Endothelial cell of umbilical vein (primary cell): ENCODE data around the gene SZT2. TPM values are rescaled to one million over a fixed set of nuclear protein-coding genes. Genes with fewer than 3 reads are reported as not detected.
"Not testable (repeated sequence)": the region's sequence is repeated elsewhere in the genome, so short reads cannot be mapped to it uniquely, and the experiment has no call there.

Source experiments
- BruUV-seq: library from RNA; stranded (reverse); fragments of 400-500 nt; replicated peaks from 2 replicates; lab custom pipeline; 2021; lab: Mats Ljungman, UMichigan
- CTCF ChIA-PET: fragments of 300-600, 350-600 bp; sonication (Branson Sonifier 250); formaldehyde crosslinking; loops from one replicate; lab custom pipeline; 2021; ENCODE audit warnings: antibody characterized with exemption, inconsistent platforms; lab: Charles Lee
- POLR2A ChIA-PET: fragments of 300-600, 350-600 bp; sonication (Branson Sonifier 250); formaldehyde crosslinking; loops from one replicate; lab custom pipeline; 2021; ENCODE audit warnings: antibody characterized with exemption, inconsistent platforms; lab: Charles Lee
- DNase-seq: peaks from one replicate; pipeline ENCODE4 v3.0.0-alpha.2; 2011; ENCODE audit warnings: low read depth, low spot score
- FAIRE-seq: peaks from 2 replicates; lab custom pipeline; 2011; peaks lifted over from hg19 to GRCh38; lab: Jason Lieb, UNC
- H2AFZ ChIP-seq: 2 replicates; pipeline ENCODE4 v1.6.0; 2012; ENCODE audit warnings: low read depth, low read length, control low read depth, inconsistent platforms
- H3K27ac ChIP-seq: 2 replicates; pipeline ENCODE4 v1.5.1; 2011; ENCODE audit warnings: low read depth, mild to moderate bottlenecking, control low read depth, low read length, moderate library complexity; ENCODE audit not compliant: insufficient read depth
- H3K27me3 ChIP-seq, 2 experiments: 2 replicates each; pipeline versions ENCODE4 v1.6.0 to v1.6.1; 2011; ENCODE audit warnings: low read length in 2 of 2, mixed read lengths in 1 of 2; ENCODE audit not compliant: control insufficient read depth in 2 of 2, insufficient read depth in 2 of 2
- H3K36me3 ChIP-seq, 2 experiments: 2 replicates in 1 of 2; 3 replicates in 1 of 2; pipeline ENCODE4 v1.5.1; 2011; ENCODE audit warnings: low read length in 2 of 2, mild to moderate bottlenecking in 1 of 2, moderate library complexity in 1 of 2; ENCODE audit not compliant: control insufficient read depth in 2 of 2, insufficient read depth in 2 of 2; ENCODE audit errors: extremely low read depth in 1 of 2
- H3K4me1 ChIP-seq: 3 replicates; pipeline ENCODE4 v1.5.1; 2011; ENCODE audit warnings: mild to moderate bottlenecking, low read length; ENCODE audit not compliant: control insufficient read depth, insufficient read depth; ENCODE audit errors: extremely low read depth
- H3K4me2 ChIP-seq: 2 replicates; pipeline ENCODE4 v1.6.1; 2011; ENCODE audit warnings: low read length, control low read depth, mixed read lengths; ENCODE audit not compliant: insufficient read depth
- H3K4me3 ChIP-seq, 3 experiments: fragments of 200-600 bp in 1 of 3; sonication (generic), shearing (Covaris generic) in 1 of 3; replicated peaks in 1 of 3; 2 replicates each; pipeline ENCODE4 v1.5.1; 2011 to 2016; ENCODE audit warnings: control low read depth in 3 of 3, low read length in 3 of 3, mild to moderate bottlenecking in 2 of 3, inconsistent platforms in 1 of 3, low read depth in 1 of 3, moderate library complexity in 1 of 3; ENCODE audit not compliant: insufficient read depth in 1 of 3
- H3K79me2 ChIP-seq: 2 replicates; pipeline ENCODE4 v1.6.0; 2012; ENCODE audit warnings: low read length, inconsistent platforms; ENCODE audit not compliant: control insufficient read depth, insufficient read depth
- H3K9ac ChIP-seq: replicated peaks from 2 replicates; pipeline ENCODE3; 2011; ENCODE audit warnings: low read length, control low read depth; ENCODE audit not compliant: insufficient read depth; ENCODE audit errors: extremely low read depth
- H3K9me1 ChIP-seq: replicated peaks from 3 replicates; pipeline ENCODE4 v1.6.0; 2011; ENCODE audit warnings: mild to moderate bottlenecking, low read length; ENCODE audit not compliant: control insufficient read depth, insufficient read depth; ENCODE audit errors: extremely low read depth
- H3K9me3 ChIP-seq: replicated peaks from 2 replicates; pipeline ENCODE4 v1.5.1; 2012; ENCODE audit warnings: low read length, inconsistent platforms; ENCODE audit not compliant: control insufficient read depth, insufficient read depth
- H4K20me1 ChIP-seq: replicated peaks from 2 replicates; pipeline ENCODE3; 2011; ENCODE audit warnings: mild to moderate bottlenecking, low read length; ENCODE audit not compliant: control insufficient read depth, insufficient read depth; ENCODE audit errors: extremely low read depth
- CTCF ChIP-seq, 2 donors: IDR thresholded peaks; 1 replicate in 1 of 2; 2 replicates in 1 of 2; pipeline ENCODE4 v1.5.1; 2011; ENCODE audit warnings: low read length in 2 of 2, mild to moderate bottlenecking in 2 of 2, moderate library complexity in 2 of 2, control low read depth in 1 of 2, inconsistent platforms in 1 of 2, low read depth in 1 of 2; ENCODE audit not compliant: insufficient read depth in 1 of 2; ENCODE audit errors: extremely low read depth in 1 of 2
- EZH2 ChIP-seq: IDR thresholded peaks from 2 replicates; pipeline ENCODE4 v1.6.1; 2012; ENCODE audit warnings: borderline replicate concordance, low read depth, mild to moderate bottlenecking, moderate library complexity, low read length, inconsistent platforms; ENCODE audit not compliant: severe bottlenecking
- FOS ChIP-seq: IDR thresholded peaks from 2 replicates; pipeline ENCODE4 v1.6.1; 2011; ENCODE audit warnings: mild to moderate bottlenecking, low read length, moderate library complexity, borderline replicate concordance; ENCODE audit not compliant: insufficient read depth
- GATA2 ChIP-seq: IDR thresholded peaks from 2 replicates; pipeline ENCODE4 v1.7.0; 2011; ENCODE audit warnings: low read depth, mild to moderate bottlenecking, moderate library complexity, mixed read lengths, low read length; ENCODE audit not compliant: insufficient read length, insufficient read depth
- JUN ChIP-seq: IDR thresholded peaks from 2 replicates; pipeline ENCODE4 v1.6.1; 2011; ENCODE audit warnings: borderline replicate concordance, low read depth; ENCODE audit not compliant: insufficient read length, insufficient read depth
- MYC ChIP-seq: IDR thresholded peaks from one replicate; pipeline ENCODE4 v1.6.1; 2011; ENCODE audit warnings: mild to moderate bottlenecking, low read depth, low read length
- POLR2A ChIP-seq: IDR thresholded peaks from 2 replicates; pipeline ENCODE4 v1.6.1; 2012; ENCODE audit warnings: low read depth, mild to moderate bottlenecking, control low read depth, low read length
- POLR2AphosphoS5 ChIP-seq: IDR thresholded peaks from 2 replicates; pipeline ENCODE4 v1.6.1; 2012; ENCODE audit warnings: low read depth, mild to moderate bottlenecking, control low read depth, low read length, moderate library complexity; ENCODE audit not compliant: insufficient read depth
- dilution Hi-C: fragments of 300-500 bp; cut with MboI; formaldehyde crosslinking; loops from one replicate; pipeline ENCODE4 v1.15.0; 2019; ENCODE audit warnings: low sequenced_read_pairs; ENCODE audit not compliant: extremely low pct_ligation_motif_present
- intact Hi-C: fragments of 100-400 bp; cut with micrococcal nuclease; formaldehyde crosslinking; loops from one replicate; pipeline ENCODE4 v1.10.0; 2022
- polyA plus RNA-seq, 4 experiments: library from polyadenylated mRNA; depleted of rRNA in 3 of 4; stranded (reverse) in 3 of 4; unstranded in 1 of 4; fragments of >200 nt; gene quantifications; 2 replicates each; pipeline versions ENCODE4 v1.2.1 to v1.2.3, GENCODE V29; 2011 to 2012; ENCODE audit warnings: missing spikeins in 1 of 4
- total RNA-seq: library from RNA; stranded (reverse); gene quantifications from 2 replicates; pipeline ENCODE4 v1.2.3, GENCODE V29; 2021
- TF ChIP-seq, protein P1 (sequence below): IDR thresholded peaks from 2 replicates; pipeline ENCODE4 v1.6.1; 2011; ENCODE audit not compliant: insufficient read depth, insufficient read length

The SZT2 gene
- total and polyA plus RNA-seq, 2 donors (not counting 3 experiments of a cell fraction or from before 2014, with no cell fraction given), result 11.4 to 49.9 TPM

- Histone ChIP-seq H3K9ac (no peak overlapping the region), H3K36me3 (no peaks in the 10 kb centered on the region), H3K27me3 (no peaks in the 10 kb centered on the region), H3K4me2 (no peak overlapping the region), H3K4me1 (no peaks in the 10 kb centered on the region), H4K20me1 (no peaks in the 10 kb centered on the region), H3K27ac (no peak overlapping the region), H3K79me2 (no peaks in the 10 kb centered on the region), H3K4me3 (no peak overlapping the region), H2AFZ (no peak overlapping the region), H3K9me1 (no peaks in the 10 kb centered on the region), H3K9me3 (no peaks in the 10 kb centered on the region)
- dilution Hi-C loops (no loop called here), intact Hi-C loops (no loop called here)
- DNase-seq, result no peak
- POLR2A ChIA-PET, result no interaction called here
- FAIRE-seq, result no peak
- CTCF ChIA-PET, result no interaction called here
- no TSS peak for BruUV-seq
- TF ChIP-seq POLR2A (no peak), FOS (no peak), CTCF (IDR thresholded peaks at IDR 0.05; ENCODE audit: extremely low read depth in 1 of 2, insufficient read depth in 1 of 2, low read depth in 1 of 2, low read length in 2 of 2) (no peak), JUN (no peak), MYC (no peak), GATA2 (no peak), EZH2 (no peak), POLR2AphosphoS5 (no peak)
- TF ChIP-seq, protein P1, sequence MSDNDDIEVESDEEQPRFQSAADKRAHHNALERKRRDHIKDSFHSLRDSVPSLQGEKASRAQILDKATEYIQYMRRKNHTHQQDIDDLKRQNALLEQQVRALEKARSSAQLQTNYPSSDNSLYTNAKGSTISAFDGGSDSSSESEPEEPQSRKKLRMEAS, result no peak
Observed at GRCh38 chr1:43499898-43500297, 110.2 kb downstream of the SZT2 start.

DNA sequence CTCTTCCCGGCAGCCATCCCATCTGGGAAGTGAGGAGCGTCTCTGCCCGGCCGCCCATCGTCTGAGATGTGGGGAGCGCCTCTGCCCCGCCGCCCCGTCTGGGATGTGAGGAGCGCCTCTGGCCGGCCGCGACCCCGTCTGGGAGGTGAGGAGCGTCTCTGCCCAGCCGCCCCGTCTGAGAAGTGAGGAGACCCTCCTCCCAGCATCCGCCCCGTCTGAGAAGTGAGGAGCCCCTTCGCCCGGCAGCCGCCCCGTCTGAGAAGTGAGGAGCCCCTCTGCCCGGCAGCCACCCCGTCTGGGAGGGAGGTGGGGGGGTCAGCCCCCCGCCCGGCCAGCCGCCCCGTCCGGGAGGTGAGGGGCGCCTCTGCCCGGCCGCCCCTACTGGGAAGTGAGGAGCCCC is 112.1 kb downstream of the SZT2 start:
- FAIRE-seq, H3K9me1 ChIP-seq, H3K4me1 ChIP-seq, POLR2A ChIA-PET, H3K27me3 ChIP-seq, BruUV-seq, DNase-seq, H3K4me2 ChIP-seq, H2AFZ ChIP-seq, H3K9ac ChIP-seq, H3K9me3 ChIP-seq, CTCF ChIA-PET, H4K20me1 ChIP-seq, H3K36me3 ChIP-seq, H3K4me3 ChIP-seq, intact Hi-C loops, H3K79me2 ChIP-seq, H3K27ac ChIP-seq, dilution Hi-C loops: not testable (repeated sequence)
